SJSA1 (cell line): ENCODE results near the gene GRWD1. TPM values are rescaled to one million over a fixed set of nuclear protein-coding genes. Genes with fewer than 3 reads are reported as not detected.
"Not testable (repeated sequence)": the region's sequence is repeated elsewhere in the genome, so short reads cannot be mapped to it uniquely, and the experiment has no call there.

ENCODE experiments used
- DNase-seq, 2 experiments: peaks; one replicate each; pipeline ENCODE4 v3.0.0-alpha.2; 2015 to 2020; ENCODE audit warnings: low spot score in 2 of 2, low read depth in 1 of 2
- H3K27ac ChIP-seq: fragments of 250-450 bp; sonication (Bioruptor Pico); 2 replicates; pipeline ENCODE4 v1.5.1; 2020; ENCODE audit warnings: mild to moderate bottlenecking, moderate library complexity
- H3K27me3 ChIP-seq: fragments of 250-450 bp; sonication (Bioruptor Pico); replicated peaks from 2 replicates; pipeline ENCODE4 v1.5.1; 2020; ENCODE audit warnings: mild to moderate bottlenecking, moderate library complexity
- H3K36me3 ChIP-seq: fragments of 250-450 bp; sonication (Bioruptor Pico); 2 replicates; pipeline ENCODE4 v1.5.1; 2020; ENCODE audit warnings: mild to moderate bottlenecking
- H3K4me1 ChIP-seq: fragments of 250-450 bp; sonication (Bioruptor Pico); replicated peaks from 2 replicates; pipeline ENCODE4 v1.6.1; 2021; ENCODE audit warnings: mild to moderate bottlenecking
- H3K4me3 ChIP-seq: fragments of 250-450 bp; sonication (Bioruptor Pico); 2 replicates; pipeline ENCODE4 v1.5.1; 2020; ENCODE audit warnings: mild to moderate bottlenecking
- H3K9me3 ChIP-seq: fragments of 250-450 bp; sonication (Bioruptor Pico); replicated peaks from 2 replicates; pipeline ENCODE4 v1.5.1; 2020; ENCODE audit warnings: mild to moderate bottlenecking
- total RNA-seq: library from RNA; depleted of rRNA; stranded (reverse); fragments of >200 nt; shearing (Covaris generic); gene quantifications from 2 replicates; pipeline ENCODE4 v1.2.3, GENCODE V29; 2014

The GRWD1 gene
- total RNA-seq, 1 experiment from 2014 or later: 50.5 TPM

DNA sequence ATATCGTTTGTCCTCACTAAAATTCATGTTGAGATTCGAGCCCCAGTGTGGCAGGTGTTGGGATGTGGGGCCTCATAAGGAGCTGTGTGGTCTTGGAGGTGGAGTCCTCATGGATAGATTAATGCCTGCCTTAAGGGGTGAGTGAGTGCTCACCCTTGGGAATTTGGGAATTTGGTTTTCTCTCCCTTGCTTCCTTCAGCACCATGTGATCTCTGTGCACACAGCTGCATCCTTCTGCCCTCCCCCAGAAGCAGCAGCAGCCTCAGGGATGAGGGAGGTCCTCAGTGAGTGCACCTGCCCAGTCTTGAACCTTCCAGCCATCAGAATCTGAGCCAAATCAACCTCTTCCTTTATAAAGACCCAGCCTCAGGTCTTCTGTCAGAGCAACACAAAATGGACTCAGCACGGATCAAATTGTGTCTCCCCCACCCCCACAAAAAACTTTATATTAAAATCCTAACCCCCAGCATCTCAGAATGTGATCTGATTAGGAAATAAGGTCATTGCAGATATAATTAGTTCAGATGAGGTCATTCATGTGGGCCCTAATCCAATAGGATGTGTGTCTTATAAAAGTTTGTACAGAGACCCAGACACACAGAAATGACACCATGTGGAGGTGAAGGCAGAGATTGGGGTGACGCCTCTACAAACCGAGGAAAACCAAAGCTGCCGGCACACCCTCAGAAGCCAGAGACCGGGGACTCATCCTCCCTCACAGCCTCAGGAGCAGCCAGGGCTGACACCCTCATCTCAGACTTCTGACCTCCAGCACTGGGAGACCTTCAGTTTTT lies 36.3 kb downstream of the GRWD1 start:
- Histone ChIP-seq H3K27ac (no peak overlapping the region), H3K4me3 (no peak overlapping the region), H3K27me3 (no peaks in the 10 kb centered on the region), H3K36me3 (peaks cover 41% of the 10 kb centered on the region), H3K9me3 (no peaks in the 10 kb centered on the region), H3K4me1 (peaks cover 4% of the 10 kb centered on the region; the same call in 1 of the 2 replicates)
- no peak for DNase-seq

DNA sequence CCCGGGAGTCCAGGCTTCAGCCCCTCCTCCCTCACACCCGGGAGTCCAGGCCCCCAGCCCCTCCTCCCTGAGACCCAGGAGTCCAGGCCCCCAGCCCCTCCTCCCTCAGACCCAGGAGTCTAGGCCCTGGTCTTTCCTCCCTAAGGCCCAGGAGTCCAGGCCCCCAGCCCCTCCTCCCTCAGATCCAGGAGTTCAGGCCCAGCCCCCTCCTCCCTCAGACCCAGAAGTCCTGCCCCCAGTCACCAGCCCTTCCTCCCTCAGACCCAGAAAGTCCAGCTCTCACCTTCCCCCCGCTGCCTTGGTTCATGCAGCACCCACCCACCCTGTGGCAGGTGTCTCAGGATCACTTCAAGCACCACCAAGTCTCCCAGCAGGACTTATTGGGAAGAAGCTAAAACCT lies 37.5 kb downstream of the GRWD1 start:
- H3K27ac ChIP-seq: no peak overlapping the region
- peaks cover 28% of the 10 kb centered on the region for H3K36me3 ChIP-seq
- H3K9me3 ChIP-seq: no peaks in the 10 kb centered on the region
- H3K27me3 ChIP-seq: no peaks in the 10 kb centered on the region
- H3K4me3 ChIP-seq: no peak overlapping the region
- peaks cover 13% of the 10 kb centered on the region for H3K4me1 ChIP-seq
- DNase-seq: no peak

DNA sequence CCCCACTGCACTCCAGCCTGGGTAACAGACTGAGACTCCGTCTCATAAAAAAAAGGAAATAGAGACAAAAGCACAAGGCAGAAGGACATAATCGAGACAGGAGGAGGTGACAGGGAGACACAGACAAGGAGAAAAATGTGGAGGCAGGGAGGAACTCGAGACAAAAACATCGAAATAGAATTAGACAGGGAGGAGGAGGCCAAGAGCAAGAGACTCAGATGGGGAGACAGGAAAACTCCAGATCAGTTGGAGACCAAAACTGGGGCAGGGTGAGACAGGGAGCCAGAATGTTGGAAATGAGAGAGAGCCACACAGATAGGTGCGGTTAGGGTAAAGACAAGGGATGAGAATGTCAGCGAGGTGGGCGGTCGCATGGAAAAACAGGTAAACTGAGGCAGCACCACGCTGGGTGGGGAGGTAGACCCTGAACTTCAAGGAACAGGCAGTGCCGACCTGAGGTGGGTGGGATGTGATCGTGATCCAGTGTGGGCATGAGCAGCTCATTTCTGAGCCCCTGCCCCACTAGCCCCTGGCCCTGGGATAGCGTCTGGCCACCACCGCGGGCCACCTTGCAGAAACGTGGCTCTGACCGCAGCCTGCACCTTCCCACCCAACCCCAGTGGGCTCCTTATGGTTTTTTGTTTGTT lies 38.6 kb downstream of the GRWD1 start:
- Histone ChIP-seq H3K27ac (no peak overlapping the region), H3K9me3 (no peaks in the 10 kb centered on the region), H3K4me1 (peaks cover 20% of the 10 kb centered on the region), H3K4me3 (no peak overlapping the region), H3K27me3 (no peaks in the 10 kb centered on the region), H3K36me3 (peaks cover 23% of the 10 kb centered on the region)
- DNase-seq: no peak

DNA sequence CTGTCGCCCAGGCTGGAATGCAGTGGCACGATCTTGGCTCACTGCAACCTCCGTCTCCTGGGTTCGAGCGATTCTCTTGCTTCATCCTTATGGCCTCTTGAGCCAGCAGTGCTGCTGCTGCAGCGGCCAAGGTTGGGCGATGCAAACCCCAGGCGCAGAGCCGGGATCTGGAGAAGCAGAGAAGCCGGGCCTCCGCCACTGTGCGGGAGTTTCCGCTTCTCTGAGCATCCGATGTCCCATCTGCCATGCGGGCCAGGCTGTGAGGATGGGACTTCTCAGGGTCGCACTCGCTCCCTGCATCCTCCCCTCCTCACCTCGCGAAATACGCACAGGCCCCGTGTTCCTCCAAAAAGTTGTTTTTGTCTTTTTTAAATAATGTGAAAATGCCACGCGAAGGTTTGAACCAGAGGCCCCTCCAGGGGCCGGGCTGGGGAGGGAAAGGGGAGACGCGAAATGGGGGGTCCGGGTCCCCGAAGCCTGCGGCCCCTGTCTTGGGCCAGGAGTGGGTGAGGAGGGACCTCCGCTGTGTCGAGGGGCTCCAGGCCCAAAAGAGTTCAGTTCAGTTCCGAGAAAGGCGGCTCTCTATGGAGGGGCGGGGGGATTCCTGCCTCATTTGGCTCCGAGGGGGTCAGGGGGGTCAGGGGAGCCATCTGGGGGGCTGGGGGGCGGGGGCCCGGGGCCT lies 39.3 kb downstream of the GRWD1 start:
- DNase-seq: no peak
- Histone ChIP-seq H3K9me3 (no peaks in the 10 kb centered on the region), H3K4me3 (no peak overlapping the region), H3K4me1 (peaks cover 20% of the 10 kb centered on the region), H3K27ac (no peak overlapping the region), H3K27me3 (0 out of 2 replicates have a peak, but pooled peaks cover 3% of the 10 kb centered on the region), H3K36me3 (peaks cover 16% of the 10 kb centered on the region)

DNA sequence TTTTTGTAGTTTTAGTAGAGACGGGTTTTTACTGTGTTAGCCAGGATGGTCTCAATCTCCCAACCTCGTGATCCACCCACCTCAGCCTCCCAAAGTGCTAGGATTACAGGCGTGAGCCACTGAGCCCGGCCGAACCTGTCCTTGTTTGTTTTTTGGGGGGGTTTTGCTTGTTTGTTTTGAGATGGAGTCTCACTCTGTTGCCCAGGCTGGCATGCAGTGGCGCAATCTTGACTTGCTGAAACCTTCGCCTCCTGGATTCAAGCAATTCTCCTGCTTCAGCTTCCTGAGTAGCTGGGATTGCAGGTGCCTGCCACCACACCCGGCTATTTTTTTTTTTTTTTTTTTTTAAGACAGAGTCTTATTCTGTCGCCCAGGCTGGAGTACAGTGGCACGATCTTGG lies 40.9 kb downstream of the GRWD1 start:
- DNase-seq, H3K27ac ChIP-seq, H3K4me3 ChIP-seq, H3K9me3 ChIP-seq, H3K36me3 ChIP-seq: not testable (repeated sequence)
- peaks cover 13% of the 10 kb centered on the region for H3K27me3 ChIP-seq
- peaks cover 20% of the 10 kb centered on the region for H3K4me1 ChIP-seq

DNA sequence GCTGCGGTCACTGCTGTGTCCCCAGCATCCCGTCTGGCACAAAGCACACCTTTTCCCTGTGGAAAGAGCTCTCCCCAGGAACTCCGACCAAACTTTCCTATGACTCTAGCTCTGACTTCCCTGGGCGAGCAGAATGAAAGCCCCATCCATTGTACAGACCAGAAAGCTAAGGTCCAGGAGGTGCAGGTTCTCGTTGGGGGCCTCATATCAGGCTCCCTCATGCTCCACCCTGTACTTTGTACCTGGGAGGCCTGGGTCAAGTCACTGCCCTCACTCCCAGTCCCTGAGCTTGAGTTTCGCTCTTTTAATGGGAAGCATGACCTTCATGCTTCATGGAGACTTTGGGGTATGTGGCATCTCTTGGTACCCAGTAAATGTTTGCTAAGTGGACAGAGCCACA lies 41.8 kb downstream of the GRWD1 start:
- Histone ChIP-seq H3K4me3 (no peak overlapping the region), H3K36me3 (no peaks in the 10 kb centered on the region), H3K9me3 (no peaks in the 10 kb centered on the region), H3K4me1 (peaks cover 21% of the 10 kb centered on the region), H3K27ac (no peak overlapping the region), H3K27me3 (peaks cover 17% of the 10 kb centered on the region)
- DNase-seq: no peak

DNA sequence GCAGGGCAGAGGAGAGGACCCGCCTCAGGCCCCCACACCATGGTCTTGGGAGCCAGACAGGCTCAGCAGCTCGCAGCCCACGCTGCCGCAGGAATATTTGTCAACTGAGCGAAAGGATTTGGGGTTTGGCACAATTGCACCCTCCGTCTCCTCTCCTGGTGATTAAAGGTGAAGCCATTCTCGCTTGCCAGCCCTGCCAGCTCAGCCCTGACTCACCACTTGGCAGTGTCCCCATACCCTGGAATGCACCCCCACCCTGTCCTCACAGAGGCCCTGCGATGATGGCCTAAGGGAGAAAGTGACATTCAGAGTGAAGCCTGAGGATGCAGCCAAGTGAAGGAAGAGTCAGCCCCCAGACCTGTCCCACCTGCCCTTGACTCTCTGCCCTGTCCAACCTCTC lies 42.2 kb downstream of the GRWD1 start:
- no peak overlapping the region for H3K27ac ChIP-seq
- peaks cover 25% of the 10 kb centered on the region for H3K4me1 ChIP-seq
- H3K36me3 ChIP-seq: no peaks in the 10 kb centered on the region
- H3K4me3 ChIP-seq: no peak overlapping the region
- H3K27me3 ChIP-seq: peaks cover 21% of the 10 kb centered on the region
- H3K9me3 ChIP-seq: no peaks in the 10 kb centered on the region
- peak; percentile 76 to 87 for DNase-seq

DNA sequence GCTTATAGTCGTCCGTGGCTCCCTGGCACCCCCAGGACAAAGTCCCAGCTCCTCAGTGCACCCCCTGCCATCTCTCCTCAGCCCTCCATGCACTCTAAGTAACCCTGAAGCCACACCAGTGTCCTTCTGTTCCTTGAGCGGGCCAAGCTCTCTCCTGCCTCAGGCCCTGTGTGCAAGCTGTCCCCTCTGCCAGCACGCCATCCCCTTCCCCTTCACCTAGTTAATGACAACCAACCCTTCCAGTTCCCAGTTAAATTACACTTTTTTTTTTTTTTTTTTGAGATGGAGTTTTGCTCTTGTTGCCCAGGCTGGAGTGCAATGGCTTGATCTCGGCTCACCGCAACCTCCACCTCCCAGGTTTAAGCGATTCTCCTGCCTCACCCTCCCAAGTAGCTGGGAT lies 42.7 kb downstream of the GRWD1 start:
- not testable (repeated sequence) for H3K36me3 ChIP-seq, H3K4me3 ChIP-seq, DNase-seq, H3K27ac ChIP-seq, H3K9me3 ChIP-seq
- H3K27me3 ChIP-seq: peaks cover 23% of the 10 kb centered on the region
- H3K4me1 ChIP-seq: peaks cover 27% of the 10 kb centered on the region

DNA sequence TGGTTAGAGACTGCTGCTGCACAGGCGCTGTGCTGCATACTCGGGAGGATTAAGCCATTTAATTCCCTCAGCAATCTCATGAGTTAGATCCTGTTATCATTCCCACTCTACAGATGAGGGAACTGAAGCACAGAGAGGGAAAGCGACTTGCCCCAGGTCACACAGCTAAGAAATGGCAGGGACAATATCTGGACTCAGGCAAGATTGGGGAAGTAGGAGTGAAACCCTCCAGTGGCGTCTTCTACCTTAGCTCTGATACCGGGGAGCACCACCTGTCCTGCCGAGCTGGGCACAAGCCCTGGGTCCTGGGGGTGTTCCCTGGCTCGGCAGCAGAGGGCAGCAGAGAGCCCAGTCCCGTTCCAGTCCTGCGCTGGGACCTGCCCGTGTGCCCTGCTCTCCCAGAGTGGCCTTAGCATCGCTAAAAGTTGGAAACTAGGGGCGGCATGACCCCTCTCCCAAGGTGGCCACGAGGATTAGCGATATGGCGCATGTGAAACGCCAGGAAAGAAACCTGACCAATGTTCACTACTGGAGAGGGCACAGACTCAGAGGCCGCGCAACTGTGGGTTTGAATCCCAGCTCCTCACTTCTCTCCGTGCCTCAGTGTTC lies 43.9 kb downstream of the GRWD1 start:
- H3K27ac ChIP-seq: no peak overlapping the region
- DNase-seq: peak; percentile 60 to 71
- no peak overlapping the region for H3K4me3 ChIP-seq
- H3K36me3 ChIP-seq: no peaks in the 10 kb centered on the region
- H3K27me3 ChIP-seq: peaks cover 31% of the 10 kb centered on the region
- no peaks in the 10 kb centered on the region for H3K9me3 ChIP-seq
- peaks cover 29% of the 10 kb centered on the region for H3K4me1 ChIP-seq

DNA sequence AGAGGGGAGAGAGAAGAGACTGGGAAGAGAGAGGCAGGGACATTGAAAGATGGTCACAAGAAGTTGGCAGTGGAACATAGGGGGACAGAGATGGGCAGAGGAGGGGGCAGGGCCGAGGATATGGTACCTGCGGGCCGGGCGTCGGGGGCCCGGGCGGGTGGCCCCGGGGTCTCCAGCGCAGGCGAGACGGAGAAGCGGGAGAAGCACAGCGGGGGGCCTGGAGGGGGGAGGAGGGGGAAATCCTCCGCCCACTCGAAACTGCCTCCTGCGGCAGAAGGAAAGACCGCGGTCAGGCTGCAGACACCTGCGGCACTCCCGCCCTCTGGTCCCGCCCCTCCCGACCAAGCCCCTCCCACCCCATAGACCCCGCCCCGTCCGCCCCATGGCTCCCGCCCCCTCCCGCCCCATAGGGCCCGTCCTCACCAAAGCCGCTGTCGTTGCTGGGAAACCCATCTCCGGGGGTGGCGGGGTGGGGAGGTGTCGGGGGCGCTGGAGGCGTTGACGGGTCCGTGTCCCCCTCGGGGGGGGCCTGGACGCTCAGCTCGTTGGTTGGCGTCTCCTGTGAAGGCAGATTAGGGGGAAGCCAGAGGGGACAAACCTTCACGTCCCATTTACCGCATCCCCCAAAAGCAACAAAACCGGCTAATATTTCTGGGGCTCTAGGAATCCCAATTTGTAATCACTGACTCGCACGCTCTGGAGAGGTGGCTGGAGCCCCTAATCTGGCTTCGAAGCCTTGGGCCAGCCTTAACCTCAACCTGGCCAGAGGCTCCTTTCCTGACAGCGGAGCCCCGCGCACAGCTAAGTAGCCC lies 45.4 kb downstream of the GRWD1 start:
- Histone ChIP-seq H3K9me3 (no peaks in the 10 kb centered on the region), H3K27ac (no peak overlapping the region), H3K4me3 (no peak overlapping the region), H3K36me3 (no peaks in the 10 kb centered on the region), H3K27me3 (peaks cover 34% of the 10 kb centered on the region), H3K4me1 (peaks cover 28% of the 10 kb centered on the region)
- DNase-seq: no peak

DNA sequence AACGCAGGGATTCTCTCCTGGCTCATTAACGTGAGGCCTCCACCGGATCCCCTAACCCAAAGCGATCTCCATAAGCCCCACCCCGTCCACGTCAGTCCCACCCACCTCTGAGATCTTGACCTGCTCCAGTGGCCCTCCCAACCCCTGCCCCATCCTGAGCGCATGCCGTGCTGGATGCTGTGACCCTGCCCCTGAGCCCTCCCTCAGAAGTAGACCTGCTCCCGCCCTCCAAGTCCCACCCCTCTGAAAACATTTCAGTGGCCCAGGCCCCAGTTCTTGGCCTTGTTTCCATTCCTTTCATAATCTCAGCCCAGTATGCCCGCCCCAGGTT lies 46.0 kb downstream of the GRWD1 start:
- DNase-seq: no peak

DNA sequence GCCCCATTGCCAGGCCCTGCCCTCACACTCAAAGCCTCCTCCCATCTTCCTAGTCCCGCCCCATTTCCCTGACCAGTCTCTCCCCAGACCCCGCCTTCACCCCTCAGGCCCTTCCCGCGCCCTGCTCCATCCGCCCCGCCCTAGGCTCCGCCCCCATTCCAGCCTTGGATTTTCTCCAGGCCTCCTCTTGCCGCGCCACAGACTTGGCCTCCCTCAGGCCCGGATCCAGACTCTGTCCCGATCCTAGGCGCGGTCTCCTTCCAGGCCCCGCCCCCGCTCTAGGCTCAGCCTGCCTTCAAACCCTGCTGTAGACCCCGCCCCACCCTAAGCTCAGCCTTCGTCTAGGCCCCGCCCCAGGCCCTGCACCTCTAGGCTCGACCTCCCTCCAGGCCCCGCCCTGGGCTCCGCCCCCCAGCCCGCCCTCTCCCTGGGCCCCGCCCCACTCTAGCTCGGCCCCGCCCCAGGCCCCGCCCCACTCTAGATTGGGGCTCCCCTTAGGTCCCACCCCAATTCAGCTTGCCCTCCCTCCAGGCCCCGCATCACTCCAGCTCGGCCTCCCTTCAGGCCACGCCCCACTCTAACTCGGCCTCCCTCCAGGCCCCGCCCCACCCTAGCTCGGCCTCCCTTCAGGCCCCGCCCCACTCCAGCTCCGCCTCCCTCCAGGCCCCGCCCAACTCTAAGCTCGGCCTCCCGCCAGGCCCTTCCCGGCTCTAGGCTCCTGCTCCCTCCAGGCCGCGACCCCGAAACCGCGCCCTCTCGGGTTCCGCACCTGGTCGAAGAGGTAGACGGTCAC lies 47.3 kb downstream of the GRWD1 start:
- peak; percentile 85 to 96 for DNase-seq
- Histone ChIP-seq H3K27ac (no peak overlapping the region), H3K4me1 (peaks cover 17% of the 10 kb centered on the region), H3K4me3 (peak overlapping the region; percentile 42), H3K36me3 (no peaks in the 10 kb centered on the region), H3K27me3 (peaks cover 49% of the 10 kb centered on the region), H3K9me3 (no peaks in the 10 kb centered on the region)

More for the DNA sequence above, 46.0 kb downstream of the GRWD1 start:
- Histone ChIP-seq H3K4me3 (no peak overlapping the region), H3K4me1 (peaks cover 25% of the 10 kb centered on the region), H3K27me3 (peaks cover 37% of the 10 kb centered on the region), H3K27ac (no peak overlapping the region), H3K36me3 (no peaks in the 10 kb centered on the region), H3K9me3 (no peaks in the 10 kb centered on the region)
